ENCODE data around the gene TIAM2. TPM values are rescaled to one million over a fixed set of nuclear protein-coding genes. Genes with fewer than 3 reads are reported as not detected.
"Not testable (repeated sequence)": the region's sequence is repeated elsewhere in the genome, so short reads cannot be mapped to it uniquely, and the experiment has no call there.

TIAM2 gene
- total RNA-seq, 1 experiment from 2014 or later: 18.8 TPM

DNA sequence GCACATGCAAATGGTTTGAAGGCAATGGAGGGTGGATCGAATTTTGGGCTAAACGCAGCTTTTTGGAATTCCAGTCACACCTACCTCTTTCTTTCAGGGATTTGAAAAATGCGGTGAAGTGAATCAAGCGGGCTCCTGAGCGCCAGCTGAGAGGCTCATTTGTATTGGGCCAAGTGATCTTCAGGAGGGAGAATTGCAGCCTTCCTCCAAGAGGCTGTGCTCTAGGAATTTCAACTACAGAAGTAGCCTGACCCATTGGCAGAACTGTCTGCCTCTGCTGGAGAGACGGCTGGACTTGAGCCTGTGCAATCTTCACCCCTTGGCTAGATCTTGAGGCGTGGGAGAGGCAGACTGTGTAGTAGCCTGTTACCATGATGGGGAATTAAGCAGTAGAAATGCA lies 5.7 kb upstream of the TIAM2 start:
- no peak for DNase-seq (ENCODE audit: low read depth)

- DNase-seq (ENCODE audit: low read depth): no peak
These were observed 3.9 kb upstream of the TIAM2 start for GRCh38 chr6:154991207-154991606.

DNA sequence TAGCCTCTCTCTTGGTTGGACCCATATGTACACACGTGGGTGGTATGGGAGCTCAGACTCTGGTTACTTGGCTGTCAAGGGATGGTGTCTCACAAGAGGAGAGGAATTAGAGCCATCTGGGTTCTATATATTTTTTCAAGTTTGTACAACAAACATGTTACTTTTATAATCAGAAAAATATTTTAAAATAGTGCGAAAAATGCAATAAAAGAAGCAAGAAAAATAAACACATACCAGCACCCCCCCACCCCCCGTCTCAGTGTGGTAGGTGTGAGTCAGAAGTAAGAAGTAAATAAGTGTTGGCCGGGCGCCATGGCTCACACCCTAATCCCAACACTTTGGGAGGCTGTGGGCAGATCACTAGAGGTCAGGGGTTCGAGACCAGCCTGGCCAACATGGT lies 2.1 kb upstream of the TIAM2 start:
- peak; percentile 64 for DNase-seq (ENCODE audit: low read depth)

DNA sequence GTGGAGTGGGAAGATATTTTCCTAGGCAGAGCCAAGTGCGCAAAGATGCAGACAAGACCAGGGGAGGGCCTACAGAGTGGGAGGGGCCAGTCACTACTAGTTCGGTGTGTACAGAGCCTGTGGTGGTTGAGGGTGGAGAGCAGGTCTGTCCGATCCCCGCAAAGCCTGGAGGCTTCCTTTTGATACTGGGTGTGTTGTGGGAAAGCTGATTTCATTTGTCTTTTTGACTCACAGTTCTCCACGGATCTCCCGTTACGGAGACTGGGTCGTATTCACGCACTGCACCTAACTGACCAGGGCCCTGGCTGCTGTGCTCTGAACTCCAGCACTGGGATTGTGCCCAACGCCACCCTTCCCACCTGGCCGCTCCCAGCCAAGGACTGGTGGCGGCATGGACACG lies 1.4 kb upstream of the TIAM2 start:
- peak; percentile 37 for DNase-seq (ENCODE audit: low read depth)

DNA sequence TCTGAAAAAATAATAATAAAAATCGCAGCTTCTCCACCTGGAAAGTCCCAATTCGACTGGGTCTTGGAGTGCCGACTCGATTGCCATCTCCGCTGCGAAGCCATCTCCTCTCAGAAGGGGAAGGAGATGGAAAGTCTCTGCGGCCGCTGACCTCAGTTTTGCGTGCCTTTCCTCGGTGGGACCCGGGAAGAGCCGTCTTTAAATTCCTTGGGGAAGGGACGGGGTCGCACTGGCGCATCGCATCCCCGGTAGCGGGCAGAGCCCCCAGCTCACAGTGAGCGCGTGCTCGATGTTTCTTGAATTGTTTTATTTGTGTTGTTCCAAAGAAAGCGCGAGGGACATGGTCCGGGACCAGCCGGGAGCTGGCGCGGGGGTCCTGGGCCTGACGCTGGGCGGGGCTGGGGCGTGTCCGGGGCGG lies 270 bp upstream of the TIAM2 start:
- DNase-seq (ENCODE audit: low read depth): no peak

- peak; percentile 41 for DNase-seq (ENCODE audit: low read depth)
These were observed 988 bp downstream of the TIAM2 start for GRCh38 chr6:154996016-154996590.

- DNase-seq (ENCODE audit: low read depth): peak; percentile 34
These were observed 1.8 kb downstream of the TIAM2 start for GRCh38 chr6:154996841-154997311.

- DNase-seq (ENCODE audit: low read depth): no peak
These were observed 3.7 kb downstream of the TIAM2 start for GRCh38 chr6:154998855-154999254.

GRCh38 chr6:155001482-155001881 lies 6.4 kb downstream of the TIAM2 start:
- DNase-seq (ENCODE audit: low read depth): peak; percentile 54

DNA sequence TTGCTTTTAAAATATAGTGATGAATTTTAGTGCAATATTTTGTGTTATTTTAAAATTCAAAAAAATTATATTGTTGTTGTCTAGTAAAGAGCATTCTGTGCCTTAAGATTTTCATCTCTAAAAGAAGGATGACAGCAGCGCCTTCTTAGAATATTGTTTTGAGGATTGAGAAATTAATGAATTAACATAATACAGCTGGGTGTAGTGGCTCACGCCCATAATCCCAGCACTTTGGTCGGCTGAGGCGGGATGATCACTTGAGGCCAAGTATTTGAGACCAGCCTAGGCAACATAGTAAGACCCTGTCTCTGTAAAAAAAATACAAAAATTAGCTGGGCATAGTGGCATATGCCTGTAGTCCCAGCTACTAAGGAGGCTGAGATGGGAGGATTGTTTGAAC lies 6.8 kb downstream of the TIAM2 start:
- DNase-seq (ENCODE audit: low read depth): no peak

DNA sequence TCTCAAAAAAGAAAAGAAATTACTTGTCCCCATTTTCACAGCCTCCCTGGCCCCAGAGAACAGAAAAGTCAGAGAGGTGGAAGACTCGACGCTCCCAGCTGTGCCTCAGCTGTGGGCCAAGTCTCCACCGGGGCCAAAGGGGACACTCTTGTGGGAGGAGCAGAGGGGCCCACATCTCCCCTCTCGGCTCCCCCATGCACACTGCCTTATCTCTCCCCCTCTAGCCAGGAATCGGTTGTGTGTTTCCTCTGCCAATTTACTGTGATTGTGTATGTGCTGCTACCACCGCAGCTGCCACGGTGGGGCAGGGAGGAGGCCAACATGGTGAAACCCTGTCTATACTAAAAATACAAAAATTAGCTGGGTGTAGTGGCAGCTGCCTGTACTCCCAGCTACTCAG lies 8.4 kb downstream of the TIAM2 start:
- DNase-seq (ENCODE audit: low read depth): no peak

DNA sequence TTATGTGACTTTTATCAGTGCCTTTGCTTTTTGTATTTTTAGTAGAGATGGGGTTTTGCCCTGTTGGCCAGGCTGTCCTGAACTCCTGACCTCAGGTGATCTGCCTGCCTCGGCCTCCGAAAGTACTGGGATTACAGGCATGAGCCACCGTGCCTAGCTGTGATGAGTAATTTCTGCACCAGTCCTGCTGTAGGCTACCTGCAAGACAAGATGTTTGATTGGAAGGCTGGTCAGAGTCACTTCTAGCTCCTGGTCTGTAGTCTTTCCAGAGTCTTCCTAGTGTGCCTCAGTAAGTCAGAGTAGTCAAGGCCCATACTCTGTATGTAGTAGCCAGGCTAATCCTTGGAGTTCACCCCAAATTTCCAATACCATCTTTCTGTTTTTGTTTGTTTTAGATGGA lies 8.9 kb downstream of the TIAM2 start:
- DNase-seq (ENCODE audit: low read depth): no peak

GRCh38 chr6:155004576-155005372 lies 9.7 kb downstream of the TIAM2 start:
- DNase-seq (ENCODE audit: low read depth): peak; percentile 45

- DNase-seq (ENCODE audit: low read depth): no peak
These were observed 13.5 kb downstream of the TIAM2 start for GRCh38 chr6:155008625-155009024.

- no peak for DNase-seq (ENCODE audit: low read depth)
These were observed 15.8 kb downstream of the TIAM2 start for GRCh38 chr6:155010940-155011339.

DNA sequence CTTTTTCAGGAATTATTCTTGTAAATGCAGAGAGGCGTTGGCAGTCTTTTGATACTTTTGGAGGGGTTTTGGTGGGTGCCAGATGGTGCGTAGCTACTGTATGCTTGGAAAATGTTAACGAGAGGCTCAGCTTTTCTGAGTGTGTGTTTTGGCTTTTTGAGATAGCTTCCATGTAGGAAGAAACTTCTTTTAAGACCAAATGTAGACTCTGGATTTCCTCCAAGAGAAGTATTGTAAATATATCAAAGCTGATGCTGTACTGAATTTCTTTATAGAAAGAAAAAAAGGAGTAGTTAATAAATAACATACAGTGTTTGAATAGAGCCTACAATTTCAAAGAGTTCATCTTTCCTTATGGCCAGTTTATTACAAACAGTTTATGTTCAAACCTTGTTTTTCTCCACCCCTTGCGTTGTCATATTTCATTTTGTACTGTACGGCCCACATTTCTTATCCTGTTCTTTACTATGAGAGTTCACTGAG lies 16.7 kb downstream of the TIAM2 start:
- DNase-seq (ENCODE audit: low read depth): no peak

- no peak for DNase-seq (ENCODE audit: low read depth)
These were observed 18.4 kb downstream of the TIAM2 start for GRCh38 chr6:155013457-155013876.

DNA sequence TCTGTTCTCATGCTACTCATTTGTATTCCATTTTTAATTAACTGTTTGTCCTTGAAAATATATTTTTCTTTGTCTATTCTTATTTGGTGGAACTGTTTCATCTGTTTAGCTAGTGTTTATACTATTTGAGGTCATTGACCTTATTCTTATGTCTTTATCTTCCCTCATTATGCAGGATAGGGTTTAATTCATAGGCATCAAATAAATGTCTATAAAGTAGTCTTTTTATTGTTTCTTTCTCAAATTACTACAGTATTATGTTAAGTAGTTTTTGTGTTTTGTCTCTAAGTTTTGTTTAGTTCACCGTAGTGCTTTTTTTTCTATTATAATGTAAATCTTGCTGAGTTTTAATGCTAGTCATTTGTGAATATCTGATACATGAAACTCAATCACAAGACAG lies 19.0 kb downstream of the TIAM2 start:
- DNase-seq (ENCODE audit: low read depth): no peak

DNA sequence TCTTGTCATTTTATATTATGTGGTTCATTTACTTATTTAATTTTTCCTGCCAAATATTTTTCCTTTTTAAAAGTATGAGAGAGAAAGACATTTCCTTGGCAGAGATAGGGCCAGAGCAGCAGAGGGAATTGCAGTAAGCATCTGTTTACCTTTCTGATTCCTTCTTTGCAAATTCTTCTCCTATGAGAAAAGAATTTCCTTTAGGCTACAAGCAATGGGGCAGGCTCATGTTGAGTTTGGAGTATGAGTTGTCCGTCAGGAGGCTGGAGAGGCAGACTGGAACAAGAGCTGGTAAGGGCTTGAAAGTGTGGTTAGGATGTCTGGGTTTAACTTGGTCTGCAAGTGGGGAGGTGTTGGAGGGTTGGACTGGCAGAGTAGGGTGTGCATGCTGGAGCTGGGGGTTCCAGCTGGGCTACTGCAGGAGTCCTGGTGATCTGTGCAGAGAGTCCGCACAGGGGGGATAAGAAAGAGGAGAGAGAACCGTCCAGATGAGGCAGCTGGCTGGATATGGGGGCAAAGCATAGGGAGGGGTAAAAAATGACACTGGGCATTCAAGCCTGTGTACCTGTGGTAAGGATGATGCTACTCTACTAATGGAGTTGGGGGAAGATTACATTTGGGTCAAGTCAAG lies 19.7 kb downstream of the TIAM2 start:
- peak; percentile 80 for DNase-seq (ENCODE audit: low read depth)

DNA sequence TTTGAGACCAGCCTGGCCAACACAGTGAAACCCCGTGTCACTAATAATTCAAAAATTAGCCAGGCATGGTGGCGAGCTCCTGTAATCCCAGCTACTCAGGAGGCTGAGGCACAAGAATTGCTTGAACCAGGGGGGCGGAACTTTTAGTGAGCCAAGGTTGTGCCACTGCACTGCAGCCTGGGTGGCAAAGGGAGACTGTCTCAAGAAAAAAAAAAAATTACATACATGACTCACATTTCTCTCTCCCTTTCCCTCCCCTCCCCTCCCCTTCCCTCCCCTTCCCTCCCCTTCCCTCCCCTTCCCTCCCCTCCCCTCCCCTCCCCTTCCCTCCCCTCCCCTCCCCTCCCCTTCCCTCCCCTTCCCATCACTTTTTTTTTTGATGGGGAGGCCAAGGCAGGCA lies 23.3 kb downstream of the TIAM2 start:
- DNase-seq (ENCODE audit: low read depth): not testable (repeated sequence)

- DNase-seq (ENCODE audit: low read depth): no peak
These were observed 26.6 kb downstream of the TIAM2 start for GRCh38 chr6:155021680-155022079.

DNA sequence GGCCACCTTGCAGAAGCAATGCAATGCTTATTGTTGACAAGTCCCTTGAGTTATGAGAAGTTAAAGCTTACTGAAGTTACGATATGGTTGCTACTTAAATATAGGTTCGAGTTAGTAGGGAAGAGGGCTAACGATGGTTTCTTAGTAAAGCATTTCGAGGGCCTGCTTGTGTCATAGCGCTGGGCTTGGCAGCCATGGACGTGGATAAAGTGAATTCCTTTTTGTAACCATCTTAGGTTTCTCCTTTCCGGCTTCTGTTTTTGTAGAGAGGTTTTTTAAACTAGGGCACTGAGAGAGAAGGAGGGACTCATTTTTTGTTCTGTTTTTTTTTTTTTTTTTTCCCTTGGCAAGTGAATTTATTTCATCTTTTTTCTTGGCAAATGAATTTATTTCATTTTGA lies 27.6 kb downstream of the TIAM2 start:
- no peak for DNase-seq (ENCODE audit: low read depth)

- DNase-seq (ENCODE audit: low read depth): no peak
These were observed 28.6 kb downstream of the TIAM2 start for GRCh38 chr6:155023717-155024116.
